Cortex of kidney (tissue), 1 donor: ENCODE measurements around the gene FAM149A.

Experiments used
- DNase-seq: peaks from one replicate; lab custom pipeline; 2025; lab: John Stamatoyannopoulos, UW

FAM149A gene

DNA sequence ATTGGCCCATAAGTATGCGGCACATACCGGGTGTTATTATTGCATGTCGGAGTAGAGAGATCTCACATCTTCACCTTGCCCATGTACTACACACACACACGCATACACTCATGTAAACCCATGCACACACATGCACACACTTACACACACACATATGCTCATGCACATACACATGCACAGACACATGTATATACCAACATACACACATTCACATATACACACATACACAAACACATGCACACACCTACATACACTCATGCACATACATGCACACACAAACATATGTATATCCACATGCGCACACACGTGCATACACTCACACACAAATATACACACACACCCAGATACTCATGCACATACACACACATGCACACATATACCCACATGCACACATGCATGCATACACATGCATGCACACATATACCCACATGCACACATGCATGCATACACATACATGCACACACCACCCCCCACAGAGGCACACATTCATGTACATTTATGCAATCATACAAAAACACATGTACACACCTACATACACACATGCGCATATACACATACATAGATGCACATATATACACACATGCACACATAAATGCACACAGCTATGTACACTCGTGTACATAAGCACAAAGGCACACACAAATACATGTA, 98.1 kb downstream of the FAM149A start:
- no peak for DNase-seq

- DNase-seq: no peak
These were observed 98.9 kb downstream of the FAM149A start for GRCh38 chr4:186203406-186203805.

DNA sequence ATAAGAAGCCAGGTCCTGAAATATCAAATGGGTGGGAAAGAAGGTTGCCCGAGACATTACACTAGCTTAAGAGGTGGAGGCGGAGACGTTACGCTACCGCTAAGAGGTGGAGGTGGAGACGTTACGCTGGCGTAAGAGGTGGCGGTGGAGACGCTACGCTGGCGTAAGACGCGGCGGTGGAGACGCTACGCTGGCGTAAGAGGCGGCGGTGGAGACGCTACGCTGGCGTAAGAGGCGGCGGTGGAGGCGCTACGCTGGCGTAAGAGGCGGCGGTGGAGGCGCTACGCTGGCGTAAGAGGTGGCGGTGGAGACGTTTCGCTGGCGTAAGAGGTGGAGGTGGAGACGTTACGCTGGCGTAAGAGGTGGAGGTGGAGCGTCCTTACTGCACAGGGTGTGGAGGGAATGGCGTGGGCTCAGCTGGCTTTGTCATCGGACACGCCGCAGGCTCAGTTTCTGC, 99.6 kb downstream of the FAM149A start:
- no peak for DNase-seq

DNA sequence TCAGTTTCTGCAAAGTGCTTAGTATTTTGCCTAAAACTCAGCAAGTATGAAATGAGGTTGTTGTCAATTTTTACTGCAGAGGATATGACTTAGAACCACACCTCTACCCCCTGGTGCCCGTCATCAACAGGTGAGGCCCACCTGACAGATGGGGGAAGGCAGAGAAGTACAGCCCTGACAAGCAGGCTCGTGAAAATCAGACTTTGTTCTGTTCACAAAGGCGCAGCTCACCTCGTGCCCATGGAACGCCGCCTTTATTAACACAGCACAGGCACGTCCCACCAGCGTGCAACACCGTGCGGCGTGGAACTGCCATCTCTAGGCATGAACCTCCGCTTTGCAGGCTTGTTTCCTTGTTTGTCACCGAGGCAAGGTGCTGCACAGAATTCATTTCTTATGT, 100.2 kb downstream of the FAM149A start:
- DNase-seq: no peak

GRCh38 chr4:186205156-186205555, 100.7 kb downstream of the FAM149A start:
- no peak for DNase-seq

- DNase-seq: no peak
These were observed 112.0 kb downstream of the FAM149A start for GRCh38 chr4:186216465-186217024.

DNA sequence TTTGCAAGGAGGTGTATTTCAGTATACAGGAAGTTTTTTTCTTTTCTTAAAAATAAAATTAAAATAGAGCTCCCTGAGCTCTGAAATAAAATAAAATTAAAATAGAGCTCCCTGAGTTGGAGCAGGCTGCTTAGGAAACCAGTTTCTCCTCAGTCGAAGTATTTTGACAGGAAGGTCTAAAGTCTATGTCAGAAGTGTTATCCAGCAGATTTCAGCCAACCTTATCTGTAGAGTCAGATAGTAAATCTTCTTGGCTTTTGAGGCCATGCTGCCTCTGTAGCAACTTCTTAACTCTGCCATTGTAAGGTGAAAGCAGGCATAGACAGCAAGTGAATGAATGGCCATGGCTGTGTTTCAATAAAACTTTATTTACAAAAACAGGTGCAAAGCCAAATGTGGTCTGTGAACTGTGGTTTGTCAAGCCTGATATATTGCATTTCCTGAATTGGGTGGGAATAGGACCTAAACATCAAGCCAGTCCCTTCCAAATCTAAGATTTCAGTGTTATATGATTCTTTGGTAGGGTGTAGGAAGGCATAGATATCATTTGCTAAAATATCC, 113.3 kb downstream of the FAM149A start:
- no peak for DNase-seq

GRCh38 chr4:186221624-186222023, 117.1 kb downstream of the FAM149A start:
- no peak for DNase-seq
